GM12874 (cell line): ENCODE data around the gene SPON1.

Experiments used
- TF ChIP-seq, protein P1 (sequence below): IDR thresholded peaks from 2 replicates; pipeline ENCODE4 v1.5.1; 2011; ENCODE audit warnings: low read depth, mild to moderate bottlenecking, control low read depth, low read length, moderate library complexity; ENCODE audit not compliant: insufficient read depth

Gene SPON1

DNA sequence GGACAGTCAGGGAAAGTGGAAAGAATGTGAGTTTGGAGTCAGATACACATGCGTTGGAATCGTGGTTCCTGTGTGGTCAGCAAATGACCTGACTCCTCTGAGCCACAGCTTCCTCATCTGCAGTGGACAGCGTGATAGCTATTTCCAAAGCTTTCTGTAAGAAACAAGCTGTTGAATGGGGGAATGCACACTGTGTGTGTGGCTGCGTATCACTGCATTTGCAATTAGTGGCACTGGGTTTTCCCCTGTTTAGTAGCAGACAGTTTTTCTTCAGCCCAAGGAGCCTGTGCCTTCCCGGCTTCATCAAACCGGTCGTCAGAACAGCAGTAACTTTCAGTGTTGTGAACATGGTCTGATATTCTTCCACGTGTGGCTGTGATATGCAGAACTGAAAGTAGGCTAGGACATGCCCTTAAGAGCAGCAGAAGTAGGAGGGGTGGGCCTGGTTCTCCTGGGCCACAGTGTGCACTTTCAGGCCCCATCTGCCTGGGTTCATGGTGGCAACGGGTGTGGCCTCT is 275.0 kb downstream of the SPON1 start:
- TF ChIP-seq, protein P1, sequence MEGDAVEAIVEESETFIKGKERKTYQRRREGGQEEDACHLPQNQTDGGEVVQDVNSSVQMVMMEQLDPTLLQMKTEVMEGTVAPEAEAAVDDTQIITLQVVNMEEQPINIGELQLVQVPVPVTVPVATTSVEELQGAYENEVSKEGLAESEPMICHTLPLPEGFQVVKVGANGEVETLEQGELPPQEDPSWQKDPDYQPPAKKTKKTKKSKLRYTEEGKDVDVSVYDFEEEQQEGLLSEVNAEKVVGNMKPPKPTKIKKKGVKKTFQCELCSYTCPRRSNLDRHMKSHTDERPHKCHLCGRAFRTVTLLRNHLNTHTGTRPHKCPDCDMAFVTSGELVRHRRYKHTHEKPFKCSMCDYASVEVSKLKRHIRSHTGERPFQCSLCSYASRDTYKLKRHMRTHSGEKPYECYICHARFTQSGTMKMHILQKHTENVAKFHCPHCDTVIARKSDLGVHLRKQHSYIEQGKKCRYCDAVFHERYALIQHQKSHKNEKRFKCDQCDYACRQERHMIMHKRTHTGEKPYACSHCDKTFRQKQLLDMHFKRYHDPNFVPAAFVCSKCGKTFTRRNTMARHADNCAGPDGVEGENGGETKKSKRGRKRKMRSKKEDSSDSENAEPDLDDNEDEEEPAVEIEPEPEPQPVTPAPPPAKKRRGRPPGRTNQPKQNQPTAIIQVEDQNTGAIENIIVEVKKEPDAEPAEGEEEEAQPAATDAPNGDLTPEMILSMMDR: no peak

DNA sequence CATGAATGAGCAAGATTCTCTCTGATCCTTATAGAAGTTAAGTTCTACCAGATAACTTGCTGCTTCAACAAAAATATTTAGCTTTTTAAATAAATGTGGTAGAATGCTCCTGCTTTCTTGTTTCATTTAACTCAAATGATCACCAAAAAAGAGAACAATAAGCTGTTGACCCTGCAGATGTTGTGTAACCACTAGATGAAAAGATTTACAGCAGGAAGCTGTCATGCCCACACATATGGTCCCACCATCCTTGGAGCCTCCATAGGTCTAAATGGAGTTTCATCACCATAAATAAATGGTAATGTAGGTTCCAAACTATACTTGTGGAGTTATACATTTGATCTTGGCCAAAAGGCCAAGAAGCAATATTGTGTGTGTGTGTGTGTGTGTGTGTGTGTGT is 277.7 kb downstream of the SPON1 start:
- TF ChIP-seq, protein P1: no peak

DNA sequence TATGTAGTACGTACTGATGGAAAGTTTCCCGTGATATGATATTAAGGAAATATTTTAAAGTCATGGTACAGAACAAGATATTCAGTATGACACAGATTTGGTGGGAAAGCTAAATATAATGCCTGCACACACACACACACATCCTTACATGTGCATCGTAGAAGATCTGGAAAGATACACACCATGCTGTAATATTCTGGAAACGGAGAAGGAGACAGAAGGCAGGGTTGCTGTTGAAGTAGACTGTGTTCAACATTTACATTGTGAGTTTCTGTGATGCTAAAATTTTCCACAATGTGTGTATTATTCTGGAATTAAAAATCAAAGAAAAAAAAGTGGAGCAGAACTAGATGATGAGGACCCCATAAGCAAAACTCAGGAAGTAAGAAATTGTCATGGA is 278.4 kb downstream of the SPON1 start:
- TF ChIP-seq, protein P1: no peak

DNA sequence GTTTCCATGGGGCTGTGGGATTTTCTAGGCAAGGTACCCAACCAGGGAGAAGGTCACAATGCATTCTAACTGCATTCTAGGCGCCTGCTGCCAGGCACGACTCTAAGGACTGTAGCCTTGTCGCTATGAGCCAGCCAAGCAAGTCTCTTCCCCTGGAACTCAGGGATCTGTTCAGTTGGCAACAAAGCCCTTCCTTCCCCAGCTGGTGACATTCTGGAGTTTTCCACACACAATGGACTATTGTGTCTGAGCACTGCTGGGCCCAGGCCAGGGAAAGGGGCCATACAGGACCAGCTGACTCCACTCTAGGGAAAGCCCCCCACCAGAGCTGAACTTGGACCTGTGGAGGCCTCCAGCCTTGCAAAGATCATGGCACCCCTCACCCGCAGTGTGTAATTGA is 279.7 kb downstream of the SPON1 start:
- TF ChIP-seq, protein P1: no peak

GRCh38 chr11:14242733-14243132 is 280.2 kb downstream of the SPON1 start:
- TF ChIP-seq, protein P1: no peak

DNA sequence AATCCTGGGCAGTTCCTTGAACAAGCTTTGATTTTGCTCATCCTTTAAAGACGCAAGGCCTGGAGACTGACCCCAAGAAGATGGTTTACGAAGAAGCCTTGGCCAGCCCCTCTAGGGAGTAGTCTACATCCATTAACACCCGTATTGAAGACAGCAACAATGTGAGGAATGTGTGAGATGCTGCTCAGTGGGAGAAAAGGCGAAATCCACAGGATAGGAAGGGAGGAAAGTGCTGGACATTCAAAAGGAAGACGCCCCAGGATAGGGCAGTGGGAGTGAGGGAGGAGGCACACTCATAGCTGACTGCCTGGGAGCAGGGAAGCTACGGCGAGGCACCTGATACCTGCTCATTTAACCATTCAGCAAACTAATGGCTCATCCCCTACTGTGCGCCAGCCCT is 282.4 kb downstream of the SPON1 start:
- TF ChIP-seq, protein P1: no peak

- TF ChIP-seq, protein P1: no peak
Observed at GRCh38 chr11:14245444-14245843, 282.9 kb downstream of the SPON1 start.

DNA sequence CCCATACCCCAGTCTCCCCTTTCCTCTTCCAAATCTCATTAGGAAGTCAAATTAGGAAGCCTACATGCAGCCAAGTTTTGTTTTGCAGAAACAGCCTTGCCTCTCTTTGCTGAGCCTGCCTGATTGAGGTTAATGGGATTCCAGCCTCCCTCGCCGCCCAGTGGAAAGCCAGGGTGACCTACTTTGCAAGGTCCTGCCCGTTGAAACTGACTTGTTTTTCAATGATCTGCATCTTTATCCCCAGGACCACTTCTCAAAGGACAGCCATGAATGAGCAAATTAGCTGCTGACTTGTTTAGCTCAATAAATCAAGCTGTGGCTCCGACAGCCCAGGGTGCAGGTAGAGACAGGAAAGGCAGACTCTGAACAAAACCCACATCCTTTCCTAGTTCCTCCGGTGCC is 286.1 kb downstream of the SPON1 start:
- TF ChIP-seq, protein P1: no peak
